ENCODE measurements around the gene AWAT2. TPM values are rescaled to one million over a fixed set of nuclear protein-coding genes. Genes with fewer than 3 reads are reported as not detected.

Gene AWAT2
- total RNA-seq, 1 donor from 2014 or later, result 0.26 TPM

- Histone ChIP-seq H3K4me1 (no peaks in the 10 kb centered on the region), H3K27me3 (no peaks in the 10 kb centered on the region), H3K9me3 (no peaks in the 10 kb centered on the region), H3K27ac (no peak overlapping the region), H3K4me3 (no peak overlapping the region), H3K36me3 (no peaks in the 10 kb centered on the region)
- intact Hi-C loops (cut with DNase I), result no loop called here
- no peak for DNase-seq
- no peak for ATAC-seq
- TF ChIP-seq, protein P1, sequence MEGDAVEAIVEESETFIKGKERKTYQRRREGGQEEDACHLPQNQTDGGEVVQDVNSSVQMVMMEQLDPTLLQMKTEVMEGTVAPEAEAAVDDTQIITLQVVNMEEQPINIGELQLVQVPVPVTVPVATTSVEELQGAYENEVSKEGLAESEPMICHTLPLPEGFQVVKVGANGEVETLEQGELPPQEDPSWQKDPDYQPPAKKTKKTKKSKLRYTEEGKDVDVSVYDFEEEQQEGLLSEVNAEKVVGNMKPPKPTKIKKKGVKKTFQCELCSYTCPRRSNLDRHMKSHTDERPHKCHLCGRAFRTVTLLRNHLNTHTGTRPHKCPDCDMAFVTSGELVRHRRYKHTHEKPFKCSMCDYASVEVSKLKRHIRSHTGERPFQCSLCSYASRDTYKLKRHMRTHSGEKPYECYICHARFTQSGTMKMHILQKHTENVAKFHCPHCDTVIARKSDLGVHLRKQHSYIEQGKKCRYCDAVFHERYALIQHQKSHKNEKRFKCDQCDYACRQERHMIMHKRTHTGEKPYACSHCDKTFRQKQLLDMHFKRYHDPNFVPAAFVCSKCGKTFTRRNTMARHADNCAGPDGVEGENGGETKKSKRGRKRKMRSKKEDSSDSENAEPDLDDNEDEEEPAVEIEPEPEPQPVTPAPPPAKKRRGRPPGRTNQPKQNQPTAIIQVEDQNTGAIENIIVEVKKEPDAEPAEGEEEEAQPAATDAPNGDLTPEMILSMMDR (IDR thresholded peaks at IDR 0.05), result no peak
These were observed 38.3 kb upstream of the AWAT2 start for GRCh38 chrX:70087857-70088630.

GRCh38 chrX:70084592-70085240 lies 35.0 kb upstream of the AWAT2 start:
- no peaks in the 10 kb centered on the region for H3K36me3 ChIP-seq
- ATAC-seq (no peak), DNase-seq (no peak)
- intact Hi-C loops (cut with DNase I), result no loop called here
- H3K4me1 ChIP-seq, result no peaks in the 10 kb centered on the region
- TF ChIP-seq, protein P1 (IDR thresholded peaks at IDR 0.05), result no peak
- no peak overlapping the region for H3K27ac ChIP-seq
- H3K4me3 ChIP-seq, result no peak overlapping the region
- H3K27me3 ChIP-seq, result no peaks in the 10 kb centered on the region
- H3K9me3 ChIP-seq, result no peaks in the 10 kb centered on the region

DNA sequence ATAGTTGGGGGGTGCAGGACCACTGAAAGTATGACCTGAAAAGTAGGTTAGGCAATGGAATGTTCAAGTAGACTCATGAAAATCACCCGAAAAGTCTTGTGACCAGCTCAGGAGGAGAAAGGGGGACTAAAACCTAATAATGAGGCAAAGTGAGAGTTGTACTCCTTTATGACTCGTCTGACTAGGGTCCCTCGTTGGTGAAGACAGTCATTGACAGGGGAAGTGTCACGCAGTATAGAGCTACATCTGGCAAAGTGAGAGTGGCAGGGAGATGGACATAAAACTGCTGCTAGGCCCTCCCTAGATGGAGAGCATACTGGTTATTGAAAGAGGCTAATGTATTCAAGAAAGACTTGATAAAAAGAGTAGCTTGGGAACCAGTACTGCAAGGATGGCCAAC lies 33.0 kb upstream of the AWAT2 start:
- Histone ChIP-seq H3K4me1 (no peaks in the 10 kb centered on the region), H3K36me3 (no peaks in the 10 kb centered on the region), H3K27ac (no peak overlapping the region), H3K9me3 (no peaks in the 10 kb centered on the region), H3K4me3 (no peak overlapping the region), H3K27me3 (no peaks in the 10 kb centered on the region)
- ATAC-seq, result no peak
- DNase-seq, result no peak
- TF ChIP-seq, protein P1 (IDR thresholded peaks at IDR 0.05), result no peak
- intact Hi-C loops (cut with DNase I), result no loop called here

GRCh38 chrX:70079870-70080269 lies 30.1 kb upstream of the AWAT2 start:
- Histone ChIP-seq H3K36me3 (no peaks in the 10 kb centered on the region), H3K27me3 (no peaks in the 10 kb centered on the region), H3K27ac (no peak overlapping the region), H3K4me3 (no peak overlapping the region), H3K4me1 (no peaks in the 10 kb centered on the region), H3K9me3 (no peaks in the 10 kb centered on the region)
- no peak for DNase-seq
- no peak for ATAC-seq
- intact Hi-C loops (cut with DNase I), result no loop called here
- TF ChIP-seq, protein P1 (IDR thresholded peaks at IDR 0.05), result no peak

- TF ChIP-seq, protein P1 (IDR thresholded peaks at IDR 0.05), result no peak
- DNase-seq (no peak), ATAC-seq (no peak)
- intact Hi-C loops (cut with DNase I), result no loop called here
- H3K36me3 ChIP-seq, result no peaks in the 10 kb centered on the region
- H3K27ac ChIP-seq, result no peak overlapping the region
- H3K9me3 ChIP-seq, result no peaks in the 10 kb centered on the region
- H3K4me3 ChIP-seq, result no peak overlapping the region
- H3K4me1 ChIP-seq, result no peaks in the 10 kb centered on the region
- no peaks in the 10 kb centered on the region for H3K27me3 ChIP-seq
These were observed 29.6 kb upstream of the AWAT2 start for GRCh38 chrX:70079297-70079696.

Measured in upper lobe of right lung (tissue), 1 donor.